HL-60/S4 treated with phorbol 12-myristate 13-acetate at 8.2 ng/mL for 4 days and 3 days (cell line): ENCODE data around the gene TLE6.

Experiments
- in situ Hi-C: fragments of 300-500 bp; cut with MboI; formaldehyde crosslinking; loops from 2 replicates; pipeline ENCODE4 v1.15.0; 2022; ENCODE audit warnings: low sequenced_read_pairs

The TLE6 gene

GRCh38 chr19:3042621-3043267 is 65.4 kb downstream of the TLE6 start:
- in situ Hi-C loops, result no loop called here
